Naive B cell (primary cell): ENCODE measurements around the gene PRSS38. TPM values are rescaled to one million over a fixed set of nuclear protein-coding genes. Genes with fewer than 3 reads are reported as not detected.

Experiments
- ATAC-seq, 2 donors: fragments of 150-1000 bp; cut with Tn5 transposase; 2 replicates each; pipeline ENCODE4 v1.10.0; 2021; ENCODE audit warnings: low read depth in 2 of 2, mild to moderate bottlenecking in 2 of 2, moderate library complexity in 2 of 2
- DNase-seq: peaks from one replicate; pipeline ENCODE4 v3.0.0; 2022
- H3K27ac Mint-ChIP-seq, 6 donors: one replicate each; pipeline ENCODE4 v1.8.0; 2020 to 2022; ENCODE audit warnings: mild to moderate bottlenecking in 6 of 6, mixed read lengths in 6 of 6, moderate library complexity in 5 of 6, inconsistent platforms in 2 of 6
- H3K27me3 Mint-ChIP-seq, 3 donors: one replicate each; pipeline ENCODE4 v1.8.0; 2021 to 2022; ENCODE audit warnings: mixed read lengths in 3 of 3, mild to moderate bottlenecking in 1 of 3
- H3K36me3 Mint-ChIP-seq, 2 donors: one replicate each; pipeline ENCODE4 v1.8.0; 2020 to 2022; ENCODE audit warnings: mixed read lengths in 2 of 2, inconsistent platforms in 1 of 2, mild to moderate bottlenecking in 1 of 2
- H3K4me1 Mint-ChIP-seq, 3 donors: one replicate each; pipeline ENCODE4 v1.8.0; 2020 to 2022; ENCODE audit warnings: mixed read lengths in 3 of 3, inconsistent platforms in 1 of 3, mild to moderate bottlenecking in 1 of 3, moderate library complexity in 1 of 3
- H3K4me3 Mint-ChIP-seq, 8 donors: one replicate each; pipeline ENCODE4 v1.8.0; 2020 to 2022; ENCODE audit warnings: mild to moderate bottlenecking in 8 of 8, mixed read lengths in 8 of 8, moderate library complexity in 8 of 8, inconsistent platforms in 2 of 8
- H3K9me3 Mint-ChIP-seq, 7 donors: one replicate each; pipeline ENCODE4 v1.8.0; 2020 to 2022; ENCODE audit warnings: mixed read lengths in 7 of 7, mild to moderate bottlenecking in 5 of 7, inconsistent platforms in 2 of 7, moderate library complexity in 1 of 7
- polyA plus RNA-seq, 6 donors: library from polyadenylated mRNA; unstranded; fragments of 300-500 nt; fragmentation: Illumina TruSeq; gene quantifications; one replicate each; pipeline ENCODE4 v1.2.3, GENCODE V29; 2021; ENCODE audit warnings: low read depth in 6 of 6

Gene PRSS38
- polyA plus RNA-seq, 6 donors from 2014 or later = not detected

DNA sequence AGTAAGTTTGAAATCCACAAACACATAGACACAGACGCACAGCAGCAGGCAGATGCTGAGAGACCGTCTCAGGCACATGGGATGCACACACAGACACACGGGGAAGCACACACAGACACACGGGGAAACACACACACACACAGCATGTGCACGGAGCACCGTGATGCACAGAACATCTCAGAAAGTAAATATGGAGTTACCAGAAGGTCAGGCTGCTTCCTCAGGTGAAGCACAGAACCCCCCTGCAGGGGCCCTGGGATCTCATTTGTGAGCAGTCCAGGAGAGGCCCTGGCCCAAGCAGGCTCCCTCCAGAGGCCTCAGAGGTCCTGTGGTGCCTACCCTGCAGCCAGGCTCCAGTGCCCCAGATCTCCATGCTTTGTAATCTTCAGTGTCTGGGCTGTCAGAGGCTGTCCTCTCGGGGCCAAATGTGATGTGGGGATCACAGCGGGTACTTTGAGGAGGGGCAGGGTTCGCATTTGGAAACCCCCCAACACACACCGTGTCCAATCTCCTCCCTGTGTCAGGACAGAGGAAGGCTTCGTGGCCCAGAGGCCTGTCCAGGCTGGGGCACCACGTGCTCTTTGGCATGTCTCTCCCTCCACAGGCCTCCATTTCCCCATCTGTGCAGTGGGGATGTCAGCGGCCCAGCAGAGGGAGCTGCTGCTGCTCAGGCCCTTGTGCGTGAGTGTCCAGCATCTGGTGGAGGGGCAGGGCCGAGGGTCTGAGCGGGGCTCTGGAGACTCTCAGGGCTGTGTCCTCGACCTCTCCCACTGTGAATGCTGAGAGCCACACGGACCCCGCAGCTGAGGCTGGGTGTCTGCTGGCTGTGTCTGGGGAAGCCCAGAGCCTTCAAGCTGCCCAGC lies 23.0 kb upstream of the PRSS38 start:
- H3K36me3 Mint-ChIP-seq = no peaks in the 10 kb centered on the region
- H3K9me3 Mint-ChIP-seq = no peaks in the 10 kb centered on the region
- H3K27me3 Mint-ChIP-seq = peaks cover 0 to 17% (median 8%) of the 10 kb centered on the region in 3 donors
- no peak overlapping the region for H3K4me3 Mint-ChIP-seq
- ATAC-seq (no peak), DNase-seq (no peak)
- peaks cover 2 to 15% (median 4%) of the 10 kb centered on the region in 3 donors for H3K4me1 Mint-ChIP-seq
- peak overlapping the region in 1 of 6 donors; percentile 80 for H3K27ac Mint-ChIP-seq

GRCh38 chr1:227793079-227793947 lies 22.2 kb upstream of the PRSS38 start:
- H3K27ac Mint-ChIP-seq = peak overlapping the region in 1 of 6 donors; percentile 80
- peaks cover 0 to 17% (median 8%) of the 10 kb centered on the region in 3 donors for H3K27me3 Mint-ChIP-seq
- DNase-seq = no peak
- no peaks in the 10 kb centered on the region for H3K36me3 Mint-ChIP-seq
- no peaks in the 10 kb centered on the region for H3K9me3 Mint-ChIP-seq
- ATAC-seq = no peak
- H3K4me1 Mint-ChIP-seq = peaks cover 2 to 13% (median 4%) of the 10 kb centered on the region in 3 donors
- no peak overlapping the region for H3K4me3 Mint-ChIP-seq

GRCh38 chr1:227793948-227794816 lies 21.3 kb upstream of the PRSS38 start:
- ATAC-seq = no peak
- H3K4me1 Mint-ChIP-seq = peaks cover 2 to 4% (median 3%) of the 10 kb centered on the region in 3 donors
- H3K27ac Mint-ChIP-seq = no peak overlapping the region
- no peaks in the 10 kb centered on the region for H3K9me3 Mint-ChIP-seq
- H3K4me3 Mint-ChIP-seq = no peak overlapping the region
- H3K27me3 Mint-ChIP-seq = peaks cover 0 to 20% (median 8%) of the 10 kb centered on the region in 3 donors
- no peaks in the 10 kb centered on the region for H3K36me3 Mint-ChIP-seq
- no peak for DNase-seq

DNA sequence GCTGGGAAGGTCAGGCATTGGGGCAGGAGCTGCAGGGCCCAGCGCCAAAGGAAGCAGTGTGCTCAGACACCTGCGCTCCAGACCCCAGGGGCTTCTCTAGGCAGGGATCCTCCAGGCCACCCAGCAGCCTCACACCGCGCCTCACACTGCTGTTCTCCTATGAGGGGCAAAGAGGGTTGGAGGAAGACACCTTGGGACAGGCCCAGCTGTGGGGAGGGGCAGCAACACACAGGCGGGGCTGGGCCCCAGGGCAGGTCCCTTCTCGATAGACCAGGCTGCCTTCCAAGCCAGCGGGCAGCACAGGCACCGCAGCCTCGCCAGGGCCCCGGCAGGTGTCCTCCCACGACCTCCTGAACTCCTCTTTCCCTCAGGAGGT lies 20.7 kb upstream of the PRSS38 start:
- peaks cover 0 to 25% (median 8%) of the 10 kb centered on the region in 3 donors for H3K27me3 Mint-ChIP-seq
- H3K4me3 Mint-ChIP-seq = no peak overlapping the region
- no peaks in the 10 kb centered on the region for H3K4me1 Mint-ChIP-seq
- ATAC-seq = no peak
- H3K36me3 Mint-ChIP-seq = no peaks in the 10 kb centered on the region
- H3K27ac Mint-ChIP-seq = no peak overlapping the region
- DNase-seq = no peak
- H3K9me3 Mint-ChIP-seq = peaks cover 0 to 2% (median 0%) of the 10 kb centered on the region in 7 donors

DNA sequence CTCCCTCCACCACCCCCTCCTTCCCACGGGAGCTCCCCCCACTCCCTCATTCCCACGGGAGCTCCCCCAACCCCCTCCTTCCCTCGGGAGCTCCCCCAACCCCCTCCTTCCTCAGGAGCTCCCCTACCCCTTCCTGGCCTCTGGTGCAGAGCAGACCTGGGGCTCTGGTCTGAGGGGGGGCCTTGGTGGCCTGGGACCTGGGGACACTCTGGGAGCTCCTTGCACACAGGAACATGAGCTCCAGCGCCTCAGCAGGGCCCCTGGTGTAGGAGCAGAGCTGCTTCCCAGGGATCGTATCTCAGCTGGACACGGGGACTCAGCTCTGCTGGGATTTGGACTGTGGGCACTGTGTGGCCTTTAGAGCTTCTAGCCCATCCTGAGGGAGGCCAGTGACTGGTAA lies 19.7 kb upstream of the PRSS38 start:
- Mint-ChIP-seq H3K9me3 (peaks cover 0 to 3% (median 0%) of the 10 kb centered on the region in 7 donors), H3K27ac (no peak overlapping the region), H3K27me3 (peaks cover 0 to 30% (median 13%) of the 10 kb centered on the region in 3 donors), H3K36me3 (no peaks in the 10 kb centered on the region), H3K4me1 (no peaks in the 10 kb centered on the region), H3K4me3 (no peak overlapping the region)
- no peak for DNase-seq
- ATAC-seq = no peak

DNA sequence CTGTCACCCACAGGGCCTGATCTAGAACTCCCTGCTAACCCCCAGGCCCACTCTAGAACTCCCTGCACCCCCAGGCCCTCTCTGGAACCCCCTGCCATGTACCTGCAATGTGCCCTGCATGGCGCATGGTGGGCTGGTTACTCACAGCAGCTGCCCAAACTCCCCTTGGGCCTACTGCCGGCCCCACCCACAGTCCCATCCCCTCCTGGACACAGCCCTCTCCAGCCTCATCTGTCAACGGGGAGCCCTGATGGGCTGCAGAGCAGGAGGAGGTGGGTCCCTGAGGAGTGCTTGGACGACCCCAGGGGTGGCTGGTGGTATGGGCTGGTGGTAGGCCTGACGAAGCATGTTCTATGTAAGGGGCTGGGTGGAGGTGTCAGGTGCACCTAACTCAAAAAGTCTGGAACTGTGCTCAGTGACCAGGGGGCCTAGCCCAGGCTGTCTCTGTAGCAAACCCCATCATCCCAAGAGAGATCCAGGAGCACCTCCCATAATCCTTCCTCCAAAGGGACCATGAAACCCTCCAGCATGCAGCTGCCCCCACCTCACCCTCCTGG lies 19.0 kb upstream of the PRSS38 start:
- H3K4me3 Mint-ChIP-seq = no peak overlapping the region
- H3K4me1 Mint-ChIP-seq = no peaks in the 10 kb centered on the region
- no peaks in the 10 kb centered on the region for H3K36me3 Mint-ChIP-seq
- ATAC-seq = no peak
- H3K9me3 Mint-ChIP-seq = peaks cover 0 to 3% (median 0%) of the 10 kb centered on the region in 7 donors
- DNase-seq = no peak
- H3K27me3 Mint-ChIP-seq = peaks cover 0 to 30% (median 13%) of the 10 kb centered on the region in 3 donors
- no peak overlapping the region for H3K27ac Mint-ChIP-seq

DNA sequence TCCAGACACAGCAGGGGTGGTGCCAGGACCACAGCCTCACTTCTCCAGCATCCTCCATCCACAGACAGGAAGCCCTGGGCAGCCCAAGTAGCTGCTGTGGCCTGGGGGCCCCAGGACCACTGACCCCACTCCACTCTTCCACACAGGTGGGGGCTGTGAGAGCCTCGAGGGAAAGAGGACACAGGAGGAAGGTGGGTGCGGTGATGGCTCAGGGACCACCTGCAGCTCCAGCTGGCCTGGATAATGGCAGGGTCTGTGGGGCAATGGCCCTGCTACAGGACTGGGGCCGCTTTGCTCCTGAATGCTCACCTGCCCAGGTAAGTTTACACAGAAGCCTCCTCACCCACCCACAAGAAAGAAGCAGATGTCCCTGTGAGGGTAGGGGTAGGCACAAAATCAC lies 18.3 kb upstream of the PRSS38 start:
- no peaks in the 10 kb centered on the region for H3K36me3 Mint-ChIP-seq
- peaks cover 0 to 3% (median 0%) of the 10 kb centered on the region in 7 donors for H3K9me3 Mint-ChIP-seq
- H3K27ac Mint-ChIP-seq = no peak overlapping the region
- ATAC-seq = no peak
- H3K27me3 Mint-ChIP-seq = peaks cover 0 to 30% (median 13%) of the 10 kb centered on the region in 3 donors
- H3K4me1 Mint-ChIP-seq = no peaks in the 10 kb centered on the region
- DNase-seq = no peak
- H3K4me3 Mint-ChIP-seq = no peak overlapping the region

GRCh38 chr1:227797625-227798024 lies 17.9 kb upstream of the PRSS38 start:
- H3K4me1 Mint-ChIP-seq = no peaks in the 10 kb centered on the region
- H3K9me3 Mint-ChIP-seq = peaks cover 0 to 3% (median 0%) of the 10 kb centered on the region in 7 donors
- ATAC-seq (no peak), DNase-seq (no peak)
- no peaks in the 10 kb centered on the region for H3K36me3 Mint-ChIP-seq
- peaks cover 0 to 30% (median 13%) of the 10 kb centered on the region in 3 donors for H3K27me3 Mint-ChIP-seq
- no peak overlapping the region for H3K4me3 Mint-ChIP-seq
- no peak overlapping the region for H3K27ac Mint-ChIP-seq

DNA sequence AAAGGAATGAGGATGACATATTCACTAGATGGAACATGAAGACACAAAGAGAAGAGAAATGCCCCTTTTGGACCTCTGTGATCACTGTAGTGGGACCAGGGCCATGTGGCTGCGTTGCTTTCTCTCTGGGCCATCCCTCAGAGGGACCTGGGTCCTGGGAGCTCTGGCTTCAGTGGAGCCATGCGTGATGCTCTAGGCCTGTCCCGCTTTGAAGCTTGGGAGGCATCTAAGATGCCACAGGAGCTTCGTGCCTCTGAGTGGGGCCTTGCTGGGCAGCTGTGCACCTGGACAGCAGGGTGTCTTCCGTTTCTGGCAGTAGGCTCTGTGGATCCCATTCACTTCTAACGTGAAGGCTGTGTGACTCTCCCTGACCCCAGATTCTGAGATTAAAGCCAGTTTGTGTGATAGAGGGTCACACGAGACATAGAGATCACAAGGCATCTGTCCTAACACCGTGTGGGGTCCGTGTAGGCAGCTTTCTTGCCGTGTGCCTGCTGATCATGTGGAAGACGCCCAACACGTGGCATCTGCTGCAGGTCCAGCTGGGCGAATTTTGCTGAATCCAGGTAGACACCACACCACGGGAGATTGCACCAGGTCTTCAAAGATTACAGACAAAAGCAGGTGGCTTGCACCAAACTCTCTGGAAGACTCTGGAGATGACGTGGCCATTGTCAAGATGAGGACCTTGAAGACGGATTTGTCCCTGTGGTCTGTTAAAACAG lies 17.2 kb upstream of the PRSS38 start:
- ATAC-seq (no peak), DNase-seq (no peak)
- no peak overlapping the region for H3K4me3 Mint-ChIP-seq
- H3K4me1 Mint-ChIP-seq = no peaks in the 10 kb centered on the region
- peaks cover 0 to 6% (median 3%) of the 10 kb centered on the region in 7 donors for H3K9me3 Mint-ChIP-seq
- no peak overlapping the region for H3K27ac Mint-ChIP-seq
- no peaks in the 10 kb centered on the region for H3K36me3 Mint-ChIP-seq
- H3K27me3 Mint-ChIP-seq = peaks cover 0 to 35% (median 16%) of the 10 kb centered on the region in 3 donors

DNA sequence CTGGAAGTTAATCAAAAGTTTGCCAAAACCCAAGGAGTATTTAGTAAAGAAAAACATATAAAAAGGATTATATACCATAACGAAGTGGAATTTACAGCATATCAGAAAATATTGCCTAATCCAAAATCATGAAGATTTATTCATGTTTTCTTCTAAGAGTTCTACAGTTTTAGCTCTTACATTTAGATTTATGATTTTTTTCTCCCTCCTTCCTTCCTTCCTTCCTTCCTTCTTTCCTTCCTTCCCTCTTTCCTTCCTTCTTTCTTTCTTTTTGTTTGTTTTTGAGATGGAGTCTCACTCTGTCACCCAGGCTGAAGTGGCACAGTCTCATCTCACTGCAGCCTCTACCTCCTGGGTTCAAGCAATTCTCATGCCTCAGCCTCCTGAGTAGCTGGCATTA lies 15.7 kb upstream of the PRSS38 start:
- no peaks in the 10 kb centered on the region for H3K4me1 Mint-ChIP-seq
- H3K36me3 Mint-ChIP-seq = peaks cover 0 to 8% of the 10 kb centered on the region in 2 donors
- H3K27ac Mint-ChIP-seq = peak overlapping the region in 1 of 6 donors; percentile 18
- H3K4me3 Mint-ChIP-seq = no peak overlapping the region
- DNase-seq (no peak), ATAC-seq (no peak)
- peaks cover 12 to 42% (median 24%) of the 10 kb centered on the region in 3 donors for H3K27me3 Mint-ChIP-seq
- H3K9me3 Mint-ChIP-seq = peaks cover 6 to 20% (median 9%) of the 10 kb centered on the region in 7 donors

DNA sequence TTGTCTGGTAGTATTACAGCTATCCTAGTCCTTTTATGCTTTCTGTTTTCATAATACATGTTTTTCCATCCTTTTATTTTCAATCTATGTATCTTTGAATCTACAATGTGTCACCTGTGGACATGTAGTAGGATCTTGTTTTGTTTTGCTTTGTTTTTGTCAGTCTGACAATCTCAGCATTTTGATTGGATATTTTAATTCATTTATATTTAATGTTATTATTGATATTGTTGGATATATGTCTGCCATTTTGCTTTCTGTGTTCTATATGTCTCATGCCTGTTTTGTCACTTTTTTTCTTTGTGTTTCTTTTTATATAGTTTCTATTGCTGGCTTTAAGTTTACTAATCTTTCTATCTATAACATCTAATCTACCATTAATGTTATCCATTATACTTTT lies 11.5 kb upstream of the PRSS38 start:
- H3K36me3 Mint-ChIP-seq = peaks cover 0 to 10% of the 10 kb centered on the region in 2 donors
- no peak overlapping the region for H3K27ac Mint-ChIP-seq
- ATAC-seq = no peak
- no peak overlapping the region for H3K4me3 Mint-ChIP-seq
- H3K4me1 Mint-ChIP-seq = no peaks in the 10 kb centered on the region
- peaks cover 18 to 45% (median 39%) of the 10 kb centered on the region in 3 donors for H3K27me3 Mint-ChIP-seq
- no peak for DNase-seq
- peaks cover 7 to 34% (median 14%) of the 10 kb centered on the region in 7 donors for H3K9me3 Mint-ChIP-seq

- H3K4me3 Mint-ChIP-seq = no peak overlapping the region
Observed at GRCh38 chr1:227805606-227806197, 9.8 kb upstream of the PRSS38 start.

More at GRCh38 chr1:227805606-227806197, 9.8 kb upstream of the PRSS38 start:
- H3K36me3 Mint-ChIP-seq = peaks cover 0 to 10% of the 10 kb centered on the region in 2 donors
- no peaks in the 10 kb centered on the region for H3K4me1 Mint-ChIP-seq
- H3K27me3 Mint-ChIP-seq = peaks cover 18 to 42% (median 27%) of the 10 kb centered on the region in 3 donors
- ATAC-seq (no peak), DNase-seq (no peak)
- peaks cover 5 to 34% (median 14%) of the 10 kb centered on the region in 7 donors for H3K9me3 Mint-ChIP-seq
- no peak overlapping the region for H3K27ac Mint-ChIP-seq
